Trophoblast cell (in vitro differentiated cells and primary cell): ENCODE results near the gene KIAA2012.

ENCODE experiments used
- DNase-seq, 2 donors: peaks; one replicate each; pipeline ENCODE4 v3.0.0-alpha.2; 2016
- H2AFZ ChIP-seq: 2 replicates; pipeline ENCODE4 v1.6.1; 2013; ENCODE audit warnings: low read length, moderate library complexity, mild to moderate bottlenecking; ENCODE audit not compliant: insufficient read depth, poor library complexity
- H2AK5ac ChIP-seq: 2 replicates; pipeline ENCODE4 v1.6.1; 2013; ENCODE audit warnings: mild to moderate bottlenecking, low read length
- H2BK120ac ChIP-seq: 2 replicates; pipeline ENCODE4 v1.6.1; 2013; ENCODE audit warnings: low read length, mild to moderate bottlenecking, moderate library complexity; ENCODE audit not compliant: insufficient read depth, poor library complexity
- H2BK12ac ChIP-seq: 2 replicates; pipeline ENCODE4 v1.6.1; 2013; ENCODE audit warnings: mild to moderate bottlenecking, low read length, moderate library complexity
- H2BK5ac ChIP-seq: 2 replicates; pipeline ENCODE4 v1.6.1; 2013; ENCODE audit warnings: low read length, low read depth, moderate library complexity, mild to moderate bottlenecking; ENCODE audit not compliant: poor library complexity
- H3K14ac ChIP-seq: 2 replicates; pipeline ENCODE4 v1.6.1; 2013; ENCODE audit warnings: mild to moderate bottlenecking, low read length
- H3K18ac ChIP-seq: 2 replicates; pipeline ENCODE4 v1.6.1; 2013; ENCODE audit warnings: mild to moderate bottlenecking, low read length
- H3K23ac ChIP-seq: 2 replicates; pipeline ENCODE4 v1.6.1; 2013; ENCODE audit warnings: low read length
- H3K27ac ChIP-seq: 2 replicates; pipeline ENCODE4 v1.5.1; 2013; ENCODE audit warnings: low read depth, mild to moderate bottlenecking, inconsistent platforms, low read length, moderate library complexity
- H3K27me3 ChIP-seq: 2 replicates; pipeline ENCODE4 v1.6.1; 2013; ENCODE audit warnings: inconsistent platforms, mild to moderate bottlenecking, low read length, moderate library complexity; ENCODE audit not compliant: insufficient read depth
- H3K36me3 ChIP-seq, 2 experiments: 1 replicate in 1 of 2; 2 replicates in 1 of 2; pipeline ENCODE4 v1.6.1; 2013; ENCODE audit warnings: low read length in 2 of 2, mild to moderate bottlenecking in 2 of 2, moderate library complexity in 1 of 2; ENCODE audit not compliant: insufficient read depth in 2 of 2, control insufficient read depth in 1 of 2
- H3K4ac ChIP-seq: 2 replicates; pipeline ENCODE4 v1.6.1; 2013; ENCODE audit warnings: low read depth, mild to moderate bottlenecking, low read length, moderate library complexity
- H3K4me1 ChIP-seq, 2 experiments: 1 replicate in 1 of 2; 2 replicates in 1 of 2; pipeline ENCODE4 v1.6.1; 2013; ENCODE audit warnings: low read length in 2 of 2, mild to moderate bottlenecking in 2 of 2, moderate library complexity in 1 of 2; ENCODE audit not compliant: insufficient read depth in 2 of 2, control insufficient read depth in 1 of 2
- H3K4me2 ChIP-seq: 2 replicates; pipeline ENCODE4 v1.6.1; 2013; ENCODE audit warnings: inconsistent platforms, mild to moderate bottlenecking, low read length, moderate library complexity
- H3K4me3 ChIP-seq: 2 replicates; pipeline ENCODE4 v1.5.1; 2013; ENCODE audit warnings: mild to moderate bottlenecking, low read depth, low read length, inconsistent platforms
- H3K79me1 ChIP-seq: one replicate; pipeline ENCODE4 v1.6.1; 2013; ENCODE audit warnings: low read length
- H3K79me2 ChIP-seq: 2 replicates; pipeline ENCODE4 v1.6.1; 2013; ENCODE audit warnings: low read length, mild to moderate bottlenecking; ENCODE audit not compliant: control insufficient read depth, insufficient read depth, poor library complexity
- H3K9ac ChIP-seq: 2 replicates; pipeline ENCODE4 v1.6.1; 2013; ENCODE audit warnings: mild to moderate bottlenecking, low read length
- H3K9me3 ChIP-seq: 2 replicates; pipeline ENCODE4 v1.6.1; 2013; ENCODE audit warnings: low read depth, mild to moderate bottlenecking, control low read depth, inconsistent platforms, low read length; ENCODE audit not compliant: insufficient read depth
- H4K12ac ChIP-seq: 2 replicates; pipeline ENCODE4 v1.6.1; 2013; ENCODE audit warnings: low read depth, mild to moderate bottlenecking, low read length, moderate library complexity
- H4K8ac ChIP-seq: 2 replicates; pipeline ENCODE4 v1.6.1; 2013; ENCODE audit warnings: low read depth, mild to moderate bottlenecking, low read length, moderate library complexity
- H4K91ac ChIP-seq: one replicate; pipeline ENCODE4 v1.6.1; 2013; ENCODE audit warnings: low read depth, mild to moderate bottlenecking, low read length, moderate library complexity
- WGBS: extraction: QIAGEN DNeasy Blood & Tissue Kit; methylation state at CpG from one replicate; pipeline ENCODE4 v1.1.7; 2013; ENCODE audit warnings: missing lambda C conversion rate; ENCODE audit not compliant: insufficient read length, insufficient coverage; ENCODE audit errors: extremely low coverage; 5-methylcytosine and 5-hydroxymethylcytosine counted together

Gene KIAA2012

DNA sequence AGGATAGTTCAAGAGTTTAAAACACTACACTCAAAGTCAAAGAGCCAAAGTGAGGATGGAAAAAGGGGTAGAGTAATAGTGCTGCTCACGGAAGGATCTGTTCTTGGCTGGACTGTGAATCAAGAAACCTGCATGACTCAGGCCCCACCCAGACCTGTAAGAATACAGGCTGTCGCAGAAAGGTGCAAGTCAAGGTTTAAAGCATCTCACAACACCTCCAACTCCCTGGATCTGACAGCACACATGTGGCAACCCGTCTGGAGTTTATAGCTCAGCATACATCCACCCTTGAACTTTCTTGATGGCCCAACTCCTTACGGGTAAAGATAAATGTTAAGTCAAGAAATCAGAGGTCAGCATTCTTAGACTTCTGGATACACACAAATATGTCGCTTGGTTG, 6.3 kb downstream of the KIAA2012 start:
- Histone ChIP-seq H3K14ac (no peak overlapping the region), H3K79me2 (no peaks in the 10 kb centered on the region), H3K4ac (no peak overlapping the region), H3K36me3 (no peaks in the 10 kb centered on the region), H3K79me1 (no peaks in the 10 kb centered on the region), H3K4me1 (no peaks in the 10 kb centered on the region), H3K18ac (no peak overlapping the region), H2AK5ac (no peak overlapping the region), H3K4me3 (no peak overlapping the region), H3K27ac (no peak overlapping the region), H3K9me3 (no peaks in the 10 kb centered on the region), H3K4me2 (no peak overlapping the region), H2AFZ (no peak overlapping the region), H3K27me3 (no peaks in the 10 kb centered on the region), H2BK12ac (no peak overlapping the region), H4K91ac (no peak overlapping the region), H3K9ac (no peak overlapping the region), H4K8ac (no peak overlapping the region), H3K23ac (no peak overlapping the region), H2BK120ac (no peak overlapping the region), H4K12ac (no peak overlapping the region), H2BK5ac (no peak overlapping the region)
- DNase-seq: no peak
- no CpG with 5 or more reads among the region's 5 CpGs for WGBS

DNA sequence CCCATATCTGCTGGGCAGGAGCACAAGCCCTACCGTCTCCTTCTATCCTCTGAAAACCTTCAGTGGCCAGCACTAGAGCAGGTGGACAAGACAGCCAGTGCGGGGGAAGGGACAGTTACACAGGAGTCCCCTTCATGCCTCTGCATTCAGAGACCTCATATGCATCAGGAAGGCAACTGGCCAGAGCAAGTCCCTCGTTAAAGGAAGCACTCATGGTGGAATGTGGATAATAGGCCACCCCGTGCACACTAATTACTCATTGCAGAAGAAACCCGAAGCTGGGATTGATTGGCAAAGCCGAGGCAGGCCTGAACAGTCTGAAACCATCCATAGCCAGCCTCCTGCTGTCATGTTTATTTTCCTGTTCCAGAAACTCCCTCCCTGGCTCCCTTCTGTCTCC, 11.2 kb downstream of the KIAA2012 start:
- H3K36me3 ChIP-seq: no peaks in the 10 kb centered on the region
- no peaks in the 10 kb centered on the region for H3K27me3 ChIP-seq
- no peak overlapping the region for H3K4me2 ChIP-seq
- no peak overlapping the region for H2AK5ac ChIP-seq
- H2BK5ac ChIP-seq: no peak overlapping the region
- H3K4me1 ChIP-seq: no peaks in the 10 kb centered on the region
- no peaks in the 10 kb centered on the region for H3K9me3 ChIP-seq
- H2AFZ ChIP-seq: no peak overlapping the region
- no peak overlapping the region for H3K27ac ChIP-seq
- no peak overlapping the region for H3K18ac ChIP-seq
- DNase-seq: no peak
- H3K4ac ChIP-seq: no peak overlapping the region
- no CpG with 5 or more reads among the region's 6 CpGs for WGBS
- no peak overlapping the region for H3K9ac ChIP-seq
- H4K8ac ChIP-seq: no peak overlapping the region
- no peaks in the 10 kb centered on the region for H3K79me1 ChIP-seq
- H3K79me2 ChIP-seq: no peaks in the 10 kb centered on the region
- no peak overlapping the region for H4K91ac ChIP-seq
- H2BK120ac ChIP-seq: no peak overlapping the region
- H3K4me3 ChIP-seq: no peak overlapping the region
- H4K12ac ChIP-seq: no peak overlapping the region
- no peak overlapping the region for H3K14ac ChIP-seq
- H3K23ac ChIP-seq: no peak overlapping the region
- no peak overlapping the region for H2BK12ac ChIP-seq

DNA sequence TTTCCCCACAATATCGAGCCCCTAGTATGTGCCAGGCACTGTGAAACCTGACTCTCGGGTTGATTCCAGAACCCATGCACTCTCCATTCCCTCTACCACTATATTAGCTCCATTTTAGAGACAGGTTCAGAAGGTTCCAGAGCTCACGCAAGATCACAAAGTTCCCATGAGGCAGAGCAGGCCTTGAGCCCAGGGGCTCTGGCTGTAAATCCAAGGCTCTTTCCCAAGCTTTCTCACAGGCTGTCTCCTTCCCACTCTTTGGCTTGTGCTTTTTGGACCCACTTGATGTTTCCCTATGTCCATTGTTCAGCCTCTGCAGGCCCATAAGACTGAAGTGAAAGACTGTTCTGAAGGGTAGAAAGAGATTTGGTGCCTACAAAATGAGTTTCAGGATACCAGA, 15.7 kb downstream of the KIAA2012 start:
- no peak overlapping the region for H2BK5ac ChIP-seq
- no peak overlapping the region for H3K4me3 ChIP-seq
- no peak overlapping the region for H2AK5ac ChIP-seq
- H3K4ac ChIP-seq: no peak overlapping the region
- no peak overlapping the region for H4K12ac ChIP-seq
- H2BK12ac ChIP-seq: no peak overlapping the region
- DNase-seq: no peak
- no peak overlapping the region for H4K91ac ChIP-seq
- H3K9me3 ChIP-seq: no peaks in the 10 kb centered on the region
- H2BK120ac ChIP-seq: no peak overlapping the region
- no peak overlapping the region for H3K14ac ChIP-seq
- no peak overlapping the region for H3K27ac ChIP-seq
- no peaks in the 10 kb centered on the region for H3K36me3 ChIP-seq
- H3K4me2 ChIP-seq: no peak overlapping the region
- H2AFZ ChIP-seq: no peak overlapping the region
- WGBS: no CpG with 5 or more reads among the region's 3 CpGs
- H3K27me3 ChIP-seq: no peaks in the 10 kb centered on the region
- no peaks in the 10 kb centered on the region for H3K4me1 ChIP-seq
- no peak overlapping the region for H3K23ac ChIP-seq
- no peak overlapping the region for H3K18ac ChIP-seq
- H3K9ac ChIP-seq: no peak overlapping the region
- no peaks in the 10 kb centered on the region for H3K79me2 ChIP-seq
- H3K79me1 ChIP-seq: no peaks in the 10 kb centered on the region
- no peak overlapping the region for H4K8ac ChIP-seq

DNA sequence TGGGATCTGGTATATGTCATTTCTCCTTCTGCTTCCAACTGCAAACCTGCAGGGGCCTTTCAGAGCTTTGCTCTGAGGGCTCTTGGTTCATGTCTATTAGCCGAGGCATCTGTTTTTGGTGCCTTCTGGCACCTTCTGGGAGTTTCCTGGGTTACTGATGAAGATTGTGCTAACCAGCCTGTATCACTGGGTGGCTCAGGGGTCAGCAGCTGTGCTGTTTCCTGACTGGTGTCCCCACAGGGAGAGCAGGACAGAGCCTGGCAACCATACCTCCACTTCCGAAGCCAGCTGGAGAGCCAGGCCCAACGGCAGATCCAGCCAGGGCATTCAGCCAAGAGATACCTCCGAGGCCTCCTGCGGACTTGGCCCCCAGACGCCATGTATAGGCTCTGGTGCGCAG, 17.5 kb downstream of the KIAA2012 start:
- Histone ChIP-seq H3K36me3 (no peaks in the 10 kb centered on the region), H2BK5ac (no peak overlapping the region), H2AFZ (no peak overlapping the region), H2BK120ac (no peak overlapping the region), H2AK5ac (no peak overlapping the region), H3K23ac (no peak overlapping the region), H3K4me2 (no peak overlapping the region), H3K4ac (no peak overlapping the region), H3K79me2 (no peaks in the 10 kb centered on the region), H3K9me3 (no peaks in the 10 kb centered on the region), H3K4me3 (no peak overlapping the region), H3K9ac (no peak overlapping the region), H4K12ac (no peak overlapping the region), H3K27ac (no peak overlapping the region), H4K91ac (no peak overlapping the region), H3K14ac (no peak overlapping the region), H3K79me1 (no peaks in the 10 kb centered on the region), H2BK12ac (no peak overlapping the region), H4K8ac (no peak overlapping the region), H3K27me3 (no peaks in the 10 kb centered on the region), H3K18ac (no peak overlapping the region), H3K4me1 (no peaks in the 10 kb centered on the region)
- no peak for DNase-seq
- WGBS: no CpG with 5 or more reads among the region's 7 CpGs
